ENCODE data around the gene SMIM34.
"Not testable (repeated sequence)": the region's sequence is repeated elsewhere in the genome, so short reads cannot be mapped to it uniquely, and the experiment has no call there.

DNA sequence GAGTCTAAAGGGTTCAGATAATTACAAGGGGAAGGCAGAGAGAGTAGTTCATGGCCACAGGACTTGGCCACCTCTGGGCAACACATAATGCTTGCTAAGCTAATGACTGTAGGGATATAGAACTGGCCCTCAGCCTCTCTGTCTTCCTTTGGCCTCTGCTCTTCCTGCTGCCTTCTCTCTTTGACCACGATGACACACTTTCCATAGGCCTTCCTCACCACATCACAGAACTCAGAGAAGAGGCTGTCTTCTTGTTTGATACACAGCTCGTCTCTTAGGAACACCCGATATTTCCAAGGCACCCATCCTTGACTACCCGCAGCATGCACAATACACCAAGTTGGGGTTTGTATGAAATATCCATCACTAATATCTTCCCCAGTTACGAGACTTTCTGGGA lies 23.2 kb downstream of the SMIM34 start:
- TF ChIP-seq, protein P1, sequence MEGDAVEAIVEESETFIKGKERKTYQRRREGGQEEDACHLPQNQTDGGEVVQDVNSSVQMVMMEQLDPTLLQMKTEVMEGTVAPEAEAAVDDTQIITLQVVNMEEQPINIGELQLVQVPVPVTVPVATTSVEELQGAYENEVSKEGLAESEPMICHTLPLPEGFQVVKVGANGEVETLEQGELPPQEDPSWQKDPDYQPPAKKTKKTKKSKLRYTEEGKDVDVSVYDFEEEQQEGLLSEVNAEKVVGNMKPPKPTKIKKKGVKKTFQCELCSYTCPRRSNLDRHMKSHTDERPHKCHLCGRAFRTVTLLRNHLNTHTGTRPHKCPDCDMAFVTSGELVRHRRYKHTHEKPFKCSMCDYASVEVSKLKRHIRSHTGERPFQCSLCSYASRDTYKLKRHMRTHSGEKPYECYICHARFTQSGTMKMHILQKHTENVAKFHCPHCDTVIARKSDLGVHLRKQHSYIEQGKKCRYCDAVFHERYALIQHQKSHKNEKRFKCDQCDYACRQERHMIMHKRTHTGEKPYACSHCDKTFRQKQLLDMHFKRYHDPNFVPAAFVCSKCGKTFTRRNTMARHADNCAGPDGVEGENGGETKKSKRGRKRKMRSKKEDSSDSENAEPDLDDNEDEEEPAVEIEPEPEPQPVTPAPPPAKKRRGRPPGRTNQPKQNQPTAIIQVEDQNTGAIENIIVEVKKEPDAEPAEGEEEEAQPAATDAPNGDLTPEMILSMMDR (conservative IDR thresholded peaks at IDR 0.05; ENCODE audit: low read depth, low read length), result not testable (repeated sequence)
- TF ChIP-seq MXI1 (IDR thresholded peaks at IDR 0.05; ENCODE audit: borderline replicate concordance, low read depth, low read length), result not testable (repeated sequence)
